Stimulated activated CD8-positive, alpha-beta memory T cell treated with anti-CD3 and anti-CD28 coated beads, Interleukin-15, amount 100 ng/mL, for 24 hours (primary cell): Measurements from ENCODE around the gene CAMKMT.

Source experiments
- DNase-seq: peaks from one replicate; pipeline ENCODE4 v3.0.0-alpha.2; 2020; ENCODE audit warnings: low read depth

The CAMKMT gene

GRCh38 chr2:44689516-44689915 is 327.8 kb downstream of the CAMKMT start:
- no peak for DNase-seq

- no peak for DNase-seq
Observed at GRCh38 chr2:44691174-44691785, 329.5 kb downstream of the CAMKMT start.

DNA sequence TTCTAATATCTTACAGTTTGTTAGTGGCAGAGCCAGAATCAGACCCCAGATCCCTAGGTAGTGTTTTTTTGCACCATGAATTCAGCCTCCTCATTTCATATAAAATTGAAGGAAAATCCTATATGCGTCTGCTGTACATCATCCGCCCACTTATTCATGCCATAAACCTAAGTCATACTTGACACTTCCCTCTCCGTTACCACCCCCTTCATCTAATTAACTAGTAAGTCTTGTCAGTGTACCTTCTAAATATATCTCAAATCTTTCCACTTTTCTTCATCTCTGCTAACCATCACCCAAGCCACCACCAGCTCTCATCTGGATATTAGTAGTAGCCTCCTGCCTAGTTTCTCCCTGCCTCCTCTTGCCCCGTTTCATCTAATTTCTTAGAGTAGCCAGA is 331.1 kb downstream of the CAMKMT start:
- DNase-seq = no peak

GRCh38 chr2:44700824-44701223 is 339.1 kb downstream of the CAMKMT start:
- no peak for DNase-seq

DNA sequence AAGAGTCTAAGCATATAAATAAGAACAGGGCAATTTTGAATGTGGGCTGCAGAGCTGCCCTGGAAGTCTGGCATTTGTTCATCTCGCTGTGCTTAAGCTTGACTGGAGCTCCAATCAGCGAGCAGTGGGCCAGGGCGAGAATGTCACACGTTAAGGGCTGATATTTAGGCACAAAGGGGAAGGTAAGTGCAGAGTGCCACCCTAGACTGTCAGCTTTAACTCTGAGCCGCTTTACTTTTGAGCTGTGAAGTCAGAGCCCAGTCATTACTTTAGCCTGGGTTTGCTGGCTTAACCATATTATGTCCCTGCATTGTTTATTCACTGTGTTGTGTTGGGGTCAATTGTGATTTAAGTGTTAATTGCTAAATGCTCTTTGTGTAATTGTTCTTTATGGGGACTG is 343.6 kb downstream of the CAMKMT start:
- DNase-seq = no peak

GRCh38 chr2:44705876-44706480 is 344.2 kb downstream of the CAMKMT start:
- DNase-seq = no peak

- DNase-seq = no peak
Observed at GRCh38 chr2:44706681-44707553, 345.2 kb downstream of the CAMKMT start.

- DNase-seq = no peak
Observed at GRCh38 chr2:44707945-44708660, 346.4 kb downstream of the CAMKMT start.

DNA sequence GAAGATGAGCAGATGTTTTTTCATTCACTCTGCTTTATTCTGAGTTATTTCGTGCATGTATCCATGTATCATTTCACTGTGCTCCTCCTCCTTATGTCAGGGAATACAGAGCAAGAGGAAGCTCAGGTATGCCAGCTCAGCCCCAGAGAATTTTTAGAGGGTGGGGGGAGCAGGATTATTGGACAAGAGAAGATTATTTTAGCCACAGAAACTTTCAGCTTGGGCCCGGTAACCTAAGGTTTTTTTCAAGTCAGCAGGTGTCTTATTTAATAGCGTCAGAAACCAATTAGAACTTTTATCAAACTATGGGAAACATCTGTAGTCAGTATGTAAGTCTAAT is 346.9 kb downstream of the CAMKMT start:
- no peak for DNase-seq

DNA sequence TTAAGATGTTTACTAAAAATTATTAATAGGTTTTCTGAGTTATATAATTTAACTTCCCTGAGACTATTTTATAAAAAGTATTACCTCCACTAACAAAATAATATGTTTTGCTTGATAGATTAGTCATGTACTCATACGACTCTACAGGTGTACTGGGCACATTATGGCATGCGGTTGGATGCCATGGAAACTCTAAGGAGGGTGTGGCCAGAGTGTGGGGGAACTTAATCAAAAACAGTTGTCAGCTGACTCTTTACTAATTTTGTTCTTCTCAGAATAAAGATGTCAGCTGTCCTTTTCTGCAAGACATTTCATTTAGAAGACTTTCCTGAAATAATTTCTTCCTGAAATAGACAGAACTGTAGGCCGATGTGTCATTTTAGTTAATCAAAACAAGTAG is 351.4 kb downstream of the CAMKMT start:
- no peak for DNase-seq

- DNase-seq = no peak
Observed at GRCh38 chr2:44715671-44716081, 353.9 kb downstream of the CAMKMT start.

DNA sequence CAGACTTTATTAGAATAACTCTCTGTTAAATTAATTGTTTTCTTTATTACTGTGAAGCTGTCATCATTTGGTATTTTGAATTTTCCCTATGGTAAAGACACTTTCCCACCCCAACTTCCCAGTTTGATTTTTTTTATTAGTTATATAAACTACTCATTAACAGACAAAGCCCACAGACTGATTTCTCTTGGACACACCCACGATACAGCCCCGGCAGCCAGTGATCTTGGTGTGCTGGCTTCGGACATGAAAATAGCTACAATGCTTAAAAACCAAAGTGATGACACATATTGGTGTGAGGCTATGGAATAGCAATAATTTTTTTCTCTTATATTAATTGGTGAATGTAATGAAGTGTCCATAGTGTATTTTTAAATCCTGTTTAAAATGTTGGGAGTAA is 354.4 kb downstream of the CAMKMT start:
- no peak for DNase-seq

- DNase-seq = no peak
Observed at GRCh38 chr2:44718431-44718830, 356.7 kb downstream of the CAMKMT start.

DNA sequence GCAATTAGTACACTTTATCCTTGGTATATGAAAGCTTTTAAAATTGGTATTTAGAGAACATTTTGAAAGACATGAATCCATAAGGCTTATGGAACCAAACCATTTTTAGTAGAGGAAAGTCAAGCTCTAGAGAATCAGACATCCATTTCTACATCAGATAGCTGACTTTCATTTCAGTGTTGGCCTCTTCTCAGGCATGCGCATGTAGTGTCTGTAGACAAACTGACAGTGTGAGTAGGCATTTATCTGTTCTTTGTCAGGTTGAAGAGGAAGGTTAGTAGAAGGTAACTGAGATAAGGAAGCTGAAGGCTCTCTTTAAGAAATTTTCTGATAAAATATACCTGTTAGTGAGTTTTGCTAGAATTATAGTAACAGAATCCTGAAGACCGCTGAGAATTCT is 357.8 kb downstream of the CAMKMT start:
- no peak for DNase-seq

- DNase-seq = no peak
Observed at GRCh38 chr2:44722026-44722625, 360.4 kb downstream of the CAMKMT start.

DNA sequence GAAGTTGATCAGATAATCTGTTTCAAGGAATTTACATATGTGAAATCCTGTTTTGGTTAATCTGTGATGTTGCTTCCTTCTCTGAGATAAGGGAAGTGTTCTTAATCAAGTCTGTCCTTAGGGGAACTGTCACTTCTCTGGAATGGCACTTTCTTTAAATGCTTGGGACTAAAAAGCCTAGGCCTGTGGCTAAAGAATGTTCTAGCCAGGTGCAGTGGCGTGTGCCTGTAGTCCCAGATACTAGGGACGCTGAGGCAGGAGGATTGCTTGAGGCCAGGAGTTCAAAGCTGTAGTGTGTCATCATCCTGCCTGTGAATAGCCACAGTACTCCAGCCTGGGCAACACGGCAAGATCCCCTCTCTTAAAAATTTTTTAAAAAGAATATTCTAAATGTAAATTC is 362.2 kb downstream of the CAMKMT start:
- no peak for DNase-seq

GRCh38 chr2:44730593-44730992 is 368.8 kb downstream of the CAMKMT start:
- DNase-seq = no peak

DNA sequence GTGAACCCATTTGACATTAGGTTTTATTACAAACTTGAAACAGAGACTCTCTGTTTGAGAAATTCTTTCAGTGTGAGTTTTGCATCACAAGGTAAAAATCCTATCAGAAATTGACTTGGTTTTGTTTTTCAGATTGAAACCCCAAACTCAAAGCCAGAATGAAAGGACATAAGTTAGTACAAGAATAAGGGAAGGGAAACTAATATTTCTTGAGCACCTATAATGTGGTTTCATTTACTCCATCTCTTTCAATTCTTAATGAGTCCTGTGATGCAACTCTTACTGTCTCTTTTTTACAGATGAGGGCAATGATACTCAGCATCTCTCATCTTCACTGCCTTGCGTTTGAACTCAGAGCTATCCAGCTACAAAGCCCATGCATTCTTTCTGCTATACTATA is 369.8 kb downstream of the CAMKMT start:
- DNase-seq = no peak

DNA sequence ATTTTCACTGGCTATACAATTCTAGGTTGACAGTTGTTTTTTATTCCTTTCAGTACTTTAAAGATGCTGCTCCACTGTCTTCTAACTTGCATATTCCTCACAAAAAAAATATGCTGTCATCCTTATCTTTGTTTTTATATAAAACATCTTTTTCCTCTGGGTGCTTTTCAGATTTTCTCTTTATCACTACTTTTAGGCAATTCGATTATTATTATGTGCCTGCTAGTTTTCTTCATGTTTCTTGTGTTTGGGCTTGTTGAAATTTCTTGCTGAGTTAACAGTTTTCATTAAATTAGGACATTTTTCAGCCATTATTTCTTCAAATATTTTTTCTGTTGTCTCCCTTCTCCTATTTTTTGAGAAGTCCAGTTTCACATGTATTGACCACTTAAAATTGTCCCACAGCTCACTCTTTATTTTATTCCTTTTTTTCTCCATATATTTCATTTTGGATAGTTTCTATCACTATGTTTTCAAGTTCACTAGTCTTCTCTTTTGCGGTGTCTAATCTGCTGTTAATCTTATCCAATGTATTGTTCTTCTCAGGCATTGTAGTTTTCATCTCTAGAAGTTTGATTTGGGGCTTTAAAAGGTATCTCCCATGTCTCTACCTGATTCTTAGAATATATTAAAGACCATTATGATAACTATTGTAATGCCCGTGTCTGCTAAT is 374.7 kb downstream of the CAMKMT start:
- DNase-seq = no peak

DNA sequence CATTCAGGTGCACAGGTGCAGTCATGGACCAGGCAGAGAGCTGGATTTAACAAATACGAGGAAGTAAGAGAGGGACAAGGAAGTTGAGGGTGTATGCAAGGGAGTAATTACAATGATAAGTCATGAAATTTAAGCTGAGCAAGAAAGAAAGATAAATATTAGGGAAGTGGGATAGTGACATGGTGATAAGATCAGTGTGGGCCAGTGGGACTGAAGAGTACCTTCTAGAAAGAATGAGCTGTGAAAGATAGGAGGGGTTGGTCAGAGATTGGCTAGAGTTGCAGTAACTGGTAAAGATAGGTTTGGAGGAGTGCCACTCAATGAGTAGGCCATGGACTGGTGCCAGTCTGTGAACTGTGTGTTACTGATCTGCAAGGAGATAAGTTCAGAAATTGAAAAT is 378.9 kb downstream of the CAMKMT start:
- no peak for DNase-seq

DNA sequence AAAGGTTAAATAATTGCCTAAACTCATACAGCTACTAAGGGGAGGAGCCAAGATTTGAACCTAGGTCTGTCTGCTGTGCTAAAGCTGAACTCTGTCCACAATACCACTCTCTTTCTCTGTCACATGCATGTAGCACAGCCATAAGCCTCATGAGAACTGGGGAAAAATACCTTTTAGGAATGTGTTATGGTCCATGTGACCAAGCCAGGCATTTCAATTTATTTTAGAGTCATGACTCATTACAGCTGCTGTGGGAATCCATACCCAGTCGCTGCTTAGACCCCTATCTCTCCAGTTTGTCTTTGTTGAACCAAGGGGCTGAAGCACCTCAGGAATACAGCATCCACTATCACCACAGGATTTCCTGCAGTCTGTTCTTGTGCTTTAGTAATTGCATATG is 379.8 kb downstream of the CAMKMT start:
- DNase-seq = no peak

DNA sequence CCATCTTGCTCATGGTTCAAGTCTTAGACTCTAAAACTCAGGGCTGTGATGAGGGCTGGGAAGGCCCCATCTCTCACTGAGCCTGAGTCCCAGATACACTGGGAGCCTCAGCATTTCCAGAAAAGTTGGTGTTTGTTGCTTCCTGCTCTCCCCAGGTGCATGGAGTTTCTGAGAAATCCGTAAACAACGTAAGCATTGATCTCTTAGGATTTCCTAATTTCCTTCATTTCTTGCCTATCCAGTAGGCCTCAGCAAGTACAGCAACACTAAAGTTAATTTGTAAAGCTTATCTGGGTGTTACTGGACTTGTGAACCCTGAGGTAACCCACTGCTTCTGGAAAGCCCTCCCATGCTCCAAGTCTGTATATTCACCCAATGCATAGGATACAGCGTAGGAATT is 380.3 kb downstream of the CAMKMT start:
- DNase-seq = no peak
